NT2/D1 (cell line): Measurements from ENCODE around the gene FKTN.
"Not testable (repeated sequence)": the region's sequence is repeated elsewhere in the genome, so short reads cannot be mapped to it uniquely, and the experiment has no call there.

Experiments used
- DNase-seq: peaks from one replicate; pipeline ENCODE4 v3.0.0-alpha.2; 2011; ENCODE audit warnings: low read depth, low spot score
- H3K27me3 ChIP-seq: 2 replicates; pipeline ENCODE4 v1.6.0; 2011; ENCODE audit warnings: mild to moderate bottlenecking; ENCODE audit not compliant: insufficient read length, insufficient read depth
- H3K36me3 ChIP-seq: 2 replicates; pipeline ENCODE4 v1.6.1; 2011; ENCODE audit warnings: mild to moderate bottlenecking, low read length, mixed read lengths; ENCODE audit not compliant: insufficient read depth, insufficient read length
- H3K4me1 ChIP-seq: 2 replicates; pipeline ENCODE4 v1.5.1; 2011; ENCODE audit not compliant: insufficient read depth, insufficient read length
- H3K4me3 ChIP-seq: 2 replicates; pipeline ENCODE4 v1.5.1; 2011; ENCODE audit warnings: low read depth; ENCODE audit not compliant: insufficient read length
- H3K9ac ChIP-seq: 2 replicates; pipeline ENCODE4 v1.6.0; 2011; ENCODE audit warnings: low read depth; ENCODE audit not compliant: insufficient read length
- H3K9me3 ChIP-seq: 2 replicates; pipeline ENCODE4 v1.5.1; 2011; ENCODE audit warnings: mild to moderate bottlenecking, low read length; ENCODE audit not compliant: insufficient read depth
- SUZ12 ChIP-seq: IDR thresholded peaks from 2 replicates; pipeline ENCODE4 v1.6.1; 2011; ENCODE audit not compliant: insufficient read length, insufficient read depth; ENCODE audit errors: extremely low read depth
- YY1 ChIP-seq: IDR thresholded peaks from 2 replicates; pipeline ENCODE4 v1.6.1; 2011; ENCODE audit not compliant: insufficient read length, insufficient read depth
- ZNF274 ChIP-seq: IDR thresholded peaks from 2 replicates; pipeline ENCODE4 v1.6.1; 2011; ENCODE audit warnings: mild to moderate bottlenecking, low read depth, low read length

Gene FKTN

DNA sequence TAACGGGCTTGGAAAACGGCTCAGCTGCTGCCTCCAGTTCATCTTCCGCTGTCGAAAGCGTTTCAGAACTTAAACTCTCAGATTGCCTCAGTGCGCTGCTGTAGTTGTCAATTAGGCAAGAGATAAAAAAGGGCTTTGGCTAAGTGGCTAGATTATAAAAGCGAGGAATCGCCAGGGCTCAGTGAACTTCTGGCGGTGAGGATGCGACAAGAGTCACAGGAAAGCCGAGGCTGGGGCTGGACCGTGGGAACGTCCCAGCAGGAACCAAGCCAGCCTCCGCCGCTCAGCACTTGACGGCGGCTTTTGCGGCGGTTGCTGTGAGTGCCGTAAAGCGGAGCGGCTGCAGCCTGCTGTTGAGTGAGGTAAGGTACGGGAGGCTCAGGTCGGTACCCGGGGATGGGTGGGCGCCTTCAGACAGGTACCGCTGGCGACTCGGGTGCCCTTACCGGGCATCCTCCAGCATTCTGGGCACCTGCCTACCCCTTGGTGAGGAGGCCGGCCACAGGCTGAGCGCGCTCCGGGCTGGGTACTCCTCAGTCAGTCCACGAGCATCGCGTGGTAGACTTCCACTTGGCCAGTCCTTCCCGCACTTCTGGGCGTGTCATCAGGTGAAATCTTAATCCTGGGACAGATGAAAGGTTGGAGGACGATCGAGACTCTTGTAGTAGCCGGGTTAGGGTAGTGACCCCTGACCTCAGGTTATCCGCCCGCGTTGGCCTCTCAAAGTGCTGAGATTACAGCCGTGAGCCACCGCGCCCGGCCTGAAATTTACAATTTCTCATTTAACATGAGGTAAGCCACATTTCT is at the start of gene FKTN:
TSS of gene FKTN (plus strand) at position 328 of the 807 bp plus-strand sequence. CDS start 16,902 bp downstream, outside the sequence.
- DNase-seq: peak; percentile 84
- Histone ChIP-seq H3K36me3 (peaks cover 10% of the 10 kb centered on the region), H3K4me3 (peak within 1 kb of the TSS; percentile 90), H3K27me3 (peaks cover 14% of the 10 kb centered on the region), H3K9ac (peak within 1 kb of the TSS; percentile 85), H3K4me1 (no peaks in the 10 kb centered on the region), H3K9me3 (peaks cover 20% of the 10 kb centered on the region)
- TF ChIP-seq YY1 (no peak), ZNF274 (no peak)

DNA sequence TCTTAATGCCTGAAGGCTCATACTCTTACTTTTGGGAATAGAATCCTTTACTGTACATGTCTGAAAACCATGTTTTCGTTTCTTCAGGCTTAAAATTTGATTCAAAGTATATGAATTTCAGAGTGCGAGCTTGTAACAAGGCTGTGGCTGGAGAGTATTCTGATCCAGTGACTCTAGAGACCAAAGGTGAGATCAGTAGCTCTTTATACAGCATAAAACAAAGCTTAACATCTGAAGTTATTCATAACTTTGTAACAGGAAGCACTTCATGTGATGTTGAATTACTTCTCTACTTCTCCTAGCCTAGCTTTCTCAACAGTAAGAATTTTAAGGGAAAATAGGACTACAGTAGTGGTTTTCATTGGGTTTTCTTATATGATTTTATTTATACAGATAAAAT is 49.4 kb upstream of the FKTN start:
- Histone ChIP-seq H3K9me3 (no peaks in the 10 kb centered on the region), H3K27me3 (no peaks in the 10 kb centered on the region), H3K9ac (no peak overlapping the region), H3K4me3 (no peak overlapping the region), H3K36me3 (peaks cover 27% of the 10 kb centered on the region), H3K4me1 (no peaks in the 10 kb centered on the region)
- no peak for DNase-seq
- TF ChIP-seq YY1 (no peak), ZNF274 (no peak), SUZ12 (no peak)

DNA sequence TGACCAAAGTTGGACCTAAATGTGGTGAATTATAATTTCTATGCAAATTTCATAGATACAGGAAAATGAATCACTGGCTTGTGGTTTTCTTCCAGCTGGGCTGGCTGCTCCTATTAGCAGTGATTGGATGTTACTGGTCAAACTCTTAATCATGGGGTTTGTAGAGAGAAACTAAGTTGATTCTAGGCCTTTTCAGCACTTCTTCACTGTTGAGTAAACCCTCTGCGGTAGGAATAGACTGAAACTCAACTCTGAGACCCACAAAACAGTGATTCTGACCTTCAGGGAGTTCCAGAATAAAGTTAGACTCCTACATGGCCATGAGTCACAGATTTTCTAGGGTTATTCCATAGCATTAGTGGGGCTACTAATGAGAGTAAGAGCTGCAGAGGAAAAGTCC is 47.9 kb upstream of the FKTN start:
- TF ChIP-seq YY1: no peak
- TF ChIP-seq ZNF274: no peak
- Histone ChIP-seq H3K27me3 (no peaks in the 10 kb centered on the region), H3K9me3 (no peaks in the 10 kb centered on the region), H3K36me3 (peaks cover 36% of the 10 kb centered on the region), H3K4me1 (no peaks in the 10 kb centered on the region), H3K4me3 (no peak overlapping the region), H3K9ac (no peak overlapping the region)
- no peak for DNase-seq

DNA sequence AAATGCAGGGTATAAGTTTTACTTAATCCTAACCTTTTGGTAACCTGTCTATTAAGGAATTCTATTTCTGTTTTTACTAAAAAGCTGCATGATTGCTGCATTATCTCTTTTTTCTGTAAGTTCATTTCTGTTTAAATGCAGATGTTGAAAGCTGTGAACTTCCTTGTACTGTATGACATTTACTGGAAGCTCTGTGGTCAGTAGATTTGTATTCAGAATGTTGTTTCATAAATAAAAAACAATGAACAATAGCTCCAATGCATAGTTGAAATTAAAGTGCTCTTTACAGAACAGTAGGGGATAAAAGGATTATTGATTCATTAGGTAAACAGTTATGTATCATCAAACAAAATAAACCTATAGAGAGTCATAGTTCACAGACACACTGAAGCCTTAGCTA is 46.5 kb upstream of the FKTN start:
- peaks cover 40% of the 10 kb centered on the region for H3K36me3 ChIP-seq
- no peak overlapping the region for H3K4me3 ChIP-seq
- TF ChIP-seq SUZ12 (no peak), ZNF274 (no peak), YY1 (no peak)
- peaks cover 3% of the 10 kb centered on the region for H3K4me1 ChIP-seq
- no peak overlapping the region for H3K9ac ChIP-seq
- H3K27me3 ChIP-seq: no peaks in the 10 kb centered on the region
- no peaks in the 10 kb centered on the region for H3K9me3 ChIP-seq
- no peak for DNase-seq

DNA sequence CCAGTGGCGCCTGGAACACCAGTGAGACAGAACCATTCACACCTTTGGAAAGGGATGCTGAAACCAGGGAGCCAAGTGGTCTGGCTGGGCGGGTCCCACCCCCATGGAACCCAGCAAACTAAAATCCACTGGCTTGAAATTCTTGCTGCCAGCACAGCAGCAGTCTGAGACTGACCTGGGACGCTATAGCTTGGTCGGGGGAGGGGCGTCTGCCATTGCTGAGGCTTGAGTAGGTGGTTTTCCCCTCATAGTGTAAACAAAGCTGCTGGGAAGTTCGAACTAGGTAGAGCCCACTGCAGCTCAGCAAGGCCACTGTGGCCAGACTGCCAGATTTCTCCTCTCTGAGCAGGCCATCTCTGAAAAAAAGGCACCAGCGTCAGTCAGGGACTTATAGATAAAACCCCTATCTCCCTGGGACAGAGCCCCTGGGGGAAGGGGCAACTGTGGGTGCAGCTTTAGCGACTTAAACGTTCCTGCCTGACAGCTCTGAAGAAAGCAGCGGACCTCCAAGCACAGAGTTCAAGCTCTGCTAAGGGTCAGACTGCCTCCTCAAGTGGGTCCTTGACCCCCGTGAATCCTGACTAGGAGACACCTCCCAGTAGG is 42.0 kb upstream of the FKTN start:
- Histone ChIP-seq H3K9ac (peak overlapping the region; percentile 2), H3K9me3 (no peaks in the 10 kb centered on the region), H3K27me3 (no peaks in the 10 kb centered on the region), H3K4me3 (no peak overlapping the region), H3K36me3 (peaks cover 30% of the 10 kb centered on the region), H3K4me1 (peaks cover 3% of the 10 kb centered on the region)
- TF ChIP-seq ZNF274 (no peak), SUZ12 (no peak), YY1 (no peak)
- peak; percentile 32 for DNase-seq

DNA sequence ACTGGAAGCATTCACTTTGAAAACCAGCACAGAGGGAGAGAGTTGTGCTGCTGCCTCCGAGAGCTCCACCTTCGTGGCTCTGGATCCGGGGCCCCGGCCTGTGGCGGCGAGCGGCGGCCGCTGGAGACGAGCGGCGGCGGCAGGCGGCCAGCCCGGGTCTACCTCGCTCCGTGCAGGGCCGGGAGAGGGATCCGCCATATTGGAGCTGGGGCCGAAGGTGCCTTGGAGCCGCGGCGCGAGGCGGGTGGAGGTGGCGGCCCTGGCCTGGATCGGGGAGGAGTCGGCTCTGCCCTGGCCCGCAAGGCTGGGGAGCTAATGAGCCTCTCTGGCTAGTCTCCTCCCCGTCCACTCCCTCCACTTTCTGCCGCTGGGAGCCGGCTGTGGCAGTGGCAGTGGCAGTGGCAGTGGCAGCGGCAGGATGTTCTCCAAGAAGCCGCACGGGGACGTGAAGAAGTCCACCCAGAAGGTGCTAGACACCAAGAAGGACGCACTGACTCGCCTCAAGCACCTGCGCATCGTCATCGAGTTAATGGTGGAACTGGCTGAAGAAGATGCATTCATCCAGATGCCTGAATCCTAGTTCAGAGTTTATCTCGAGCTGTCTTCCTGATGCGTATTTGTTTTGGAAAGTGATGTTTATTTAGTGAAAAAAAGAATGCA is 38.1 kb upstream of the FKTN start:
- not testable (repeated sequence) for H3K9ac ChIP-seq, H3K9me3 ChIP-seq, H3K27me3 ChIP-seq, H3K4me1 ChIP-seq, H3K4me3 ChIP-seq, DNase-seq
- peaks cover 14% of the 10 kb centered on the region for H3K36me3 ChIP-seq

DNA sequence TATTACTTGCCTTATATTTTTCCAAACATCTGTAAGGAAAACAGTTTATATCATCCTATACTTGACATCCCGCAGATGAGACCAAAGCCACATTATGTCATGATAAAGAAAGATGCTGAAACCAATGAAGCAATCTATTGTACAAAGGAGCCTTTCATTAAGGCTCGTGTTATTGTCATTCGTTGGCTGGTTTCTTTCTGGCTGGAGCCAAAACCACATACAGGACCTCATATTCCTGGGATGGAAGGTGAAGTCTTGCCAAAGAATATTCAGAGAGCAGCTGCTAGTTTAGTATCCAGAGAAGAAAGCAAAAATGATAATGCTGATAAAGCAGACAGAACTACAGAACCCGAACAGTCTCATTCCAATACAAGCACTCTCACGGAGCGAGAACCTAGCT is 36.9 kb upstream of the FKTN start:
- H3K9me3 ChIP-seq, H3K4me3 ChIP-seq, H3K36me3 ChIP-seq, H3K4me1 ChIP-seq, DNase-seq, H3K9ac ChIP-seq, H3K27me3 ChIP-seq: not testable (repeated sequence)

DNA sequence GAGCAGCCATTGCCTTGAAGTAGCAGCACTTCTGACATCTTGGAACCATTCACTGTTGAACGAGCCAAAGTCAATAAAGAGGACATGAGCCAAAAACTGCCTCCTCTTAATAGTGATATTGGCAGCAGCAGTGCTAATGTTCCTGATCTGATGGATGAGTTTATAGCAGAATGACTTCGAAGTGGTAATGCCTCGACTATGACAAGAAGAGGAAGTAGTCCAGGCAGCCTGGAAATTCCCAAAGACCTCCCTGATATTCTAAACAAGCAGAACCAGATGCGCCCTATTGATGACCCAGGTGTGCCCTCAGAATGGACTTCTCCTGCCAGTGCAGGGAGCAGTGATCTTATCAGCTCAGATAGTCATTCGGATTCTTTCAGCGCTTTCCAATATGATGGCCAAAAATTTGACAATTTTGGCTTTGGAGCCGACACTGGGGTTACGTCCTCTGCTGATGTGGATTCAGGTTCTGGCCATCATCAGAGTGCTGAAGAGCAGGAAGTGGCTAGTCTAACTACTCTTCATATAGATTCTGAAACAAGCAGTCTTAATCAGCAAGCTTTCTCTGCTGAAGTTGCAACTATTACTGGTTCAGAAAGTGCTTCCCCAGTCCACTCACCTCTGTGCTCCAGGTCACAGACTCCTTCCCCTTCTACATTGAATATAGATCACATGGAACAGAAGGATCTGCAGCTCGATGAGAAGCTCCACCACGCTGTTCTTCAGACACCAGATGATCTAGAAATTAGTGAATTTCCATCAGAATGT is 35.1 kb upstream of the FKTN start:
- DNase-seq, H3K9me3 ChIP-seq, H3K4me1 ChIP-seq, H3K9ac ChIP-seq, H3K27me3 ChIP-seq, H3K4me3 ChIP-seq, H3K36me3 ChIP-seq: not testable (repeated sequence)
